ENCODE results near the gene TIAM2. TPM values are rescaled to one million over a fixed set of nuclear protein-coding genes. Genes with fewer than 3 reads are reported as not detected.
A peak's percentile ranks its signal among the peaks of the same experiment; 100 is the strongest.
"Not testable (repeated sequence)": the region's sequence is repeated elsewhere in the genome, so short reads cannot be mapped to it uniquely, and the experiment has no call there.

The TIAM2 gene
- total RNA-seq, 1 donor from 2014 or later: 14.6 TPM

DNA sequence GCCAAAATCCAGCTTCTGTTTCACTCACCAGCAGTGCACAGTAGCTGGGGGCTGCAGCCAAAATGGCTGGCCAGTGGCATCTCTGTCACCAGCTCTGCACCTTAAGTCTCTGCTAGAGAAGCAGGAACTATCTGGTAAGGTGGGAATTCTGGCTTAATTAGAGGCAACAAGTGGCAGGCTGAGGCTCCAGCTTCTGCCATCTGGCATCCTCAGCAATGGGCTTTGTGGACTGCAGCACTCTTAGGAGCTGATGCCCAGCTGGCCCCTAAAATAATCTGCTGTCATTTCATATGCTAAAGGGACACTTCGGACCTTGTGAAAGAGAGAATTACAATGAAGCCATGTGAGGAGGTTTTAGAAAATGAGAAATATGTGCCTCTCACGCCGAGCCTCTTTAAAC, 264.1 kb downstream of the TIAM2 start:
- intact Hi-C loops (cut with DNase I): no loop called here

DNA sequence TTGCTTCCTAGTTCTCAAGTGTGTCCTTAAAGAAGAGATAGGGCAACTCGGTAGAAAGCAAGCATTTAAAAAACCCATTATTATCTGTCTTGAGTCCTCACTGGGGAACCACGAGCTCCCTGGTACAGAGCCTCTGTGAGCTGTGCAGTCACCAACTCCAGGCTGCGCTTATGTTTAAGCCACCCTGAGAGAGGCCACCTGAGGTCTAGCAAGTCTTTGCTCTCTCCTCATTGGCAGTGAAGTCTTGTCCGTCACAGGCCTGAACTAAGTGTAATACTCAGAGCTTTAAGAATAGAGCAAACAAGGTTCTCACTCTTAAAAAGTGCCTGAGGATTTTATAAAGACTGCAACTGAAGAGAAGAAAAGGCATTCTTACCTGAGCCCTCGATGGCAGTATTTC, 264.8 kb downstream of the TIAM2 start:
- DNase-seq (ENCODE audit: low spot score): no peak
- ATAC-seq: no peak
- intact Hi-C loops (cut with DNase I): no loop called here

More for the DNA sequence above, 264.1 kb downstream of the TIAM2 start:
- ATAC-seq (no peak), DNase-seq (ENCODE audit: low spot score) (no peak)

DNA sequence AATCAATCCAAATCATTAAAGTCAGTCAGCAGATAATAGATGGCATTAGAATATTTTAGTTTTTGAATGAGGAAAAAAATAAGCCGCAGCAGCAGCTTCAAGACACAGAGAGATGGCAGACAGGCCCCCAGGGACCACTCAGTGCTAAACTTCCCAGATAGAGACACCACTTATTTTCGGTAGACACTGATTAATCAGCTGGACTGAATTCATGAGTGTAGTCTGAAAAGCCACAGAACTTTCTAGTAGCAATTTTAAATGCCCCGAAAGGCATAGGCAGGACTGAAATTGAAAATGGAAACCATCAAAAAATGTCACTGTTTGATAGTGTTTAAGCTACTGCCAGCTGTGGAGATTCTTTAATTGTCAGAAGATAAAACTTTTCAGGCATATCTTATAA, 265.6 kb downstream of the TIAM2 start:
- no peak for DNase-seq (ENCODE audit: low spot score)

DNA sequence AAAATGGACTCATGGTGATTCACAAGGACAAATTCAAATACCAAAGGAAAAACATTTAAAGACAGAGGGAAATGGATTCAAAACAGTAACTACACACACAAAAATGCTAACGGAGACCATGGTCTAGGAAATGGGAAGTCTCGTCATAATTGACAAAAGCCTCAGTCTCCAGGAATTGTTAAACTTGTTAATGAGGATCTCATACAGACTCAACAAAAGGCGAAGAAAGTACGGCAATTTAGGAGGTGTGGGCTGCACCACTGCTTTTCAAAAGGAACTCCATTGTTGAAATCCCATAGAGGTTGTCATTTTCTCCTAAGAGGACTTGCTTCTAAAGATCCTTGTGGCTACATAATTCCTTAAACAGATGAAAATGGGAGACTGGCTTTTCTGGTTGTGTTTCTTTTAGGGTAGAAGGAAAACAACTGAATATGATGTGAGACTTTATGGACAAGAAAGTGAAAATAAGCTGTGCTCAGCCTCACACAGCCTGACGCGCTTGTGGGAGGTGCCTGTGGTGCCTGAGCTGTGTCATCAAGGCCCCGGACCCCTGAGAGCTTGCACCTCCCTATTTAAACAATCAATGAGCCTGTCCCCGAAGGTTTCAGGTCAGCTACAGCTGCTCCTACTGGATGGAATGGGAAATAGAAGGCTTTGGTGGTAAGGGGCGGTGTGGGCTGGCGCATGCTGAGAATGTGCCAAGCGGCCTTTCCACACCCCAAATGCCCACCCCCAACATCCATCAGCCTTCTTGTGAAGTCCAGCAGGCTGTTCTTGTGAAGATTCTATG, 266.2 kb downstream of the TIAM2 start:
- DNase-seq (ENCODE audit: low spot score) (no peak), ATAC-seq (no peak)
- intact Hi-C loops (cut with DNase I): no loop called here

More for the DNA sequence above, 265.6 kb downstream of the TIAM2 start:
- ATAC-seq: no peak
- intact Hi-C loops (cut with DNase I): no loop called here

DNA sequence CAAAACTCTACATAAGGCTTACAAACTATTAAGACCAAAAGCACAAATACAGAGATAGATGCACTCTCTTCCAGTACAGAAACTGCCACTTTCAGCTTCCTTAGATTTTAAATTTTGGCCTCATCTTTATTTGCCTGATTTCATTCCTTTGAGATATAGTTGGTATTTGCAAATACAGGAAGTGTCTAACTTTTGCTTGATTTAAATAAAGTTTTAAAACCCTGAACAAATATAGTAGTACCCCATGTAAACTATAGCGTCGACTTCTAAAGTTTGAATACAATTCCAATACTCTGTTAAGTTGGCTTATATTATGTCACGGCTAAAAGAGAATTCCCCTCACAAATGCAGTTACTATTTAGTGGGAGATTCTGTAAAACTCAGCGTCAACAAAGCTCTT, 267.5 kb downstream of the TIAM2 start:
- no peak for DNase-seq (ENCODE audit: low spot score)
- ATAC-seq: no peak
- intact Hi-C loops (cut with DNase I): no loop called here

DNA sequence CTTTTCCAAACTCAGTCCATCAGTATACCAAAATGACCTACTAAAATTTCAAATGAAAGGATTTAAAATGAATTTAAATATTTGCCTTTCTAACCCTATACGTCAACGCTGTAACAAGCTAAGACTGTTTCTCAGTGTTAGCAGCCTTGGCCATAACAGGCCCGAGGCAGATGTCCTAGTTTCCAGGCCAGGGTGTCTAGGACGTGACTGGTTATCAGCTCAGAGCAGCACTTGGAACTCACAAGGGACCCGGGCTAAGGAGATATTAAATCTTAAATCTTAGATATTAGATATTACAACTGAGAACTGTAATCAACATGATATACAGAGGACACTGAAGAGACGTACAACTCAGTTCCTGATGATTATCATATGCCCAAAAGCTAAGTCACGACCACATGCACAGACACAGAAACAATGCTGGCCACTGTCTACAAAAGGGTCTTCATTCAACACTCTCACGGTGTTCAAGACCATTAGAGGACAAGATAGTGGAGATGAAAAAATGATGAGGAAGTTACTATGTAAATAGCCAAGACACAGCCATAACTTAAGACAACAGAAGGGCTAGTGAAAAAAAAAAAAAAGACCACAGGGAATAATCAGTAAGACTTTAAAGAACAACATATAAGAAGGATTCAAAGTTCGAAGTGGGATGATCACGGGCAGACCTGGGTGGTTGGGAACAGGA, 268.4 kb downstream of the TIAM2 start, which contains the start of gene CLDN20:
Gene CLDN20, plus strand, starts transcription at position 641 of the 691 bp plus-strand sequence. CDS start 11,707 bp downstream, outside the sequence.
- intact Hi-C loops (cut with DNase I): no loop called here
- no peak for ATAC-seq
- no peak for DNase-seq (ENCODE audit: low spot score)

DNA sequence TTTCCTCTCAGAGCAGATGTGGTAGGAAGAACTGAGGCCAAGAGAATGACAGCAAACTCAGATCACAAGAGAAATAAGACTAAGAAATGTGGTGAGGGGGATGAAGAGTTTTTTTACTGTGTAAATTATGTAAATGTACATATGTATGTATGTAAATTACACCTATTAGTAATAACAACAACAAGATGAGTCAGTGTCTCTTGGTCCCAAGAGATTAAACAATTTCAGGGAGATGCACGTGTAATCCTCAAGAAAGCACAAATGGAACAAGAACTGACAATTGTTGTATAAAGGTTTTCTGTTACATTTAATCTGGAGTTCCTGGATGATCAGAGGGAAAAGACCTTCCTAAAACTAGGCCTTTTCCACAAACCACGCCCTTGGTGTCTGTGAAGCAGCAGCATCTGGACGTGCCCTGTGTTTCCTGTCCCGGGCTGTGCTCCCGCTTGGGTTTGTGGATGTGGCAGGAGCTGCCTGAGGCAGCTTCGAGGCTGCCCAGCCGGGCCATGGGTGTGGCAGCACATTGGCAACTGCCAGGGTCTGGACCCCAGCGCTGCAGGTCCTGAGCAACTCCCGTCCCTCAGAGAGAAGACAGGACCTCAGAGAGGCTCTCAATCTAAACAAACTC, 269.7 kb downstream of the TIAM2 start:
- DNase-seq (ENCODE audit: low spot score) (no peak), ATAC-seq (peak; percentile 41)
- intact Hi-C loops (cut with DNase I): no loop called here

DNA sequence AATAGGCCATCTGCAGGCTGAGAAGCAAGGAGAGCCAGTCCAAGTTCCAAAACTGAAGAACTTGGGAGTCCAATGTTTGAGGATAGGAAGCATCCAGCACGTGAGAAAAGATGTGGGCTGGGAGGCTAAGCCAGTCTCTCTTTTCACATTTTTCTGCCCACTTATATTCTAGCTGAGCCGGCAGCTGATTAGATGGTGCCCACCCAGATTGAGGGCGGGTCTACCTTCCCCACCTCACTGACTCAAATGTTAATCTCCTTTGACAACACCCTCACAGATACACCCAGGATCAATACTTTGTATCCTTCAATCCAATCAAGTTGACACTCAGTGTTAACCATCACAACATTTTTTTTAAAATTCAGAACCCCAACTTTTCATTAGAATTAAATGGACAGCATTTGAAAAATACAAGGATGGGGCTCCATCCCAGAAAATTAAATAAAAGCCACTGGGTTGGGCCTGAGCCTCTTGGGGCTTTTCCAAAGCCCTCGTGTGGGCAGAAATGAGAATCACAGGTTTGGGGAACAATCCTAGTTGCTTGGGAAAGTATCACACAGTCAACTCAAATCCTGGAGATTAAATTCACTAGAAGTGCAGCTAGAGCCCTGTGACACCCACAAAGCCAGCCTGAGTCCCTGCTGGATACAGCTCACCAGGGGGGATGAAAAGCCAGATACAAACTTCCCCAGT, 270.9 kb downstream of the TIAM2 start:
- no peak for DNase-seq (ENCODE audit: low spot score)
- intact Hi-C loops (cut with DNase I): no loop called here
- no peak for ATAC-seq

DNA sequence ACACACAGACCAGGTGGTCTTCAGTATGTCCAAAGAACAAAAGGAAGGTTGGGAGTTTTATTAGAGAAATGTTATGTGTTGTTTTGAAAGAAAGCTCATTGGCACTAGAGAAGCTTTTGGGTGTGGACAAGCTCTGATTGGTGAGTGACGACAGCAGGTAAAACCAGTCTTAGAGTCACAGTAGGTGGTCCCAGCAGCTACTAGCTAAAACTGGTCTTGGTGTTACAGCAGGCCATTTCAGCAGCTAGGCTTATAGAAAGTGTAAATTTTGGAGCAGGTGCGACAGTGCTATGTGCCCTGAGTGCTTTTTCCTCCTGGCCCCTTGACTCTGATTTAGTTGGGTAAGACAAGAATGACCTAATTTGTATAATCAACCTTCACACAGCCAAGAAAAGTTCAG, 272.3 kb downstream of the TIAM2 start:
- intact Hi-C loops (cut with DNase I): no loop called here
- ATAC-seq (no peak), DNase-seq (ENCODE audit: low spot score) (no peak)

DNA sequence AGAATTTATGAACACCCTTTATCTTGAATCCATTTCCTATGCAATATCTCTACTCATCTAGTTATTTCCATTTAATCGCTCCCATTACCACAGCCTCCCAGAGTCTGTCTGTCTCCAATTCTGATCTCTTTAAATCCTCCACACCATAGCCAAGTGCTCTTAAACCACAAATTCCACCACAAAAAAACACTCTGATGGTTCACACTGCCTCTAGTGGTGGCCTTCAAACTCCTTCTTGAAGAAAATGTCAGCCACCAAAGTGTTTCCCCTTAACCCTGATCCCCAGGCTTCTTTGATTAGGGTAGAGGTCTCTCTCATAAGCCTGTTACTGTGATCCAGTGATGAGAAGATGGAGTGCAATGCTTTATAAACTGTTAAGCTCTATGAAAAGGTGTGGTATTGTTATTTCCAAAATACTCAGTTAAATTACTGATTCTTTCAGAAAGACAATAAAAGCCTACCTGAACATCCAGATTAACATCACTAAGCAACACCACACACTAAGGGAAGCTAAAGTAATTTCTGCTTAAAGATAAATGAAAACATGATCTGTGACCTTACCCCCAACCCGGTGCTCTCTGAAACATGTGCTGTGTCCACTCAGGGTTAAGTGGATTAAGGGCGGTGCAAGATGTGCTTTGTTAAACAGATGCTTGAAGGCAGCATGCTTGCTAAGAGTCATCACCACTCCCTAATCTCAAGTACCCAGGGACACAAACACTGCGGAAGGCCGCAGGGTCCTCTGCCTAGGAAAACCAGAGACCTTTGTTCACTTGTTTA, 273.2 kb downstream of the TIAM2 start:
- ATAC-seq; DNase-seq (ENCODE audit: low spot score); intact Hi-C loops (cut with DNase I): not testable (repeated sequence)

DNA sequence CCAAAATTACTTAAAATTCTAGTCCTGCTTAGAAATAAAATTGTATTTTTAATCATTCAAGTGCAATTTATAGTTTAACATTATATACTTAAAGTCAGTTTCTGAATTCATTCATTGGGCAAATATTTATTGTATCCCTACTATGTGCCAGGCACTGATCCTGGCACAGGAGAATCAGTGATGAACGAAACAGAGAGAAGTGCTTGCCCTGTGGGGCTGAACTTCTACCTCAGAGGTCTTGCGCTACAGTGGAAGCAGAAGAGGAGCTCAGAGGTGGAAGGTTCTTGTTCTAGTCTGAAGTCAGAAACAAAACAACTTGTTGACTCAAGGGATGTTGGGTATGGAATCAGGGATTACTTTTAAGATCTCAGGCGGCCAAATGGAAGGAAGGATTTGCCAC, 274.6 kb downstream of the TIAM2 start:
- ATAC-seq (no peak), DNase-seq (ENCODE audit: low spot score) (no peak)
- intact Hi-C loops (cut with DNase I): no loop called here

DNA sequence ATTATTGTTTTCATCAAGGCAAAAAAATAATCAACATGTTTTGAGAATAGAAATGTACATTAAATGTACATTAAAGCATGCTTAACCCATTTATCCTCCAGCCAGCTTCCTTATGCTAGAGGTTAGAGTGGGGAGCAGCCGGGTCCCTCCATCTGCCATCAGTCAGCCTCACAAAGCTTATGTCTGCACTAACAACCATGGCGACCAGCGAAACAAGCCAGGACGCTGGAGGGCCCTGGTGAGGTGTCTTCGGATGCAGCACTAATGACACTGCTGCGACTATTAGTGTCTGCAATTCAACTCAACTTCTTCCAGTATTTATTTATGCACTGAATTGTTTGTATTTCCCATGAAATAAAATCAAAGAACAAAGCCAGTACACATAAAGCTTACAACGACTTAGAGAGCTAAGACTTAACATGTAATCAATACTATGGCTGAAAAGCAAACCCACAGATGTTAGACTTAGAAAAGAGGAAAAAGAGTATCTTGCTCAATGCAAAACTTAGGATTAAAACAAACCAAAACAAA, 275.5 kb downstream of the TIAM2 start:
- ATAC-seq (no peak), DNase-seq (ENCODE audit: low spot score) (no peak)
- intact Hi-C loops (cut with DNase I): no loop called here

DNA sequence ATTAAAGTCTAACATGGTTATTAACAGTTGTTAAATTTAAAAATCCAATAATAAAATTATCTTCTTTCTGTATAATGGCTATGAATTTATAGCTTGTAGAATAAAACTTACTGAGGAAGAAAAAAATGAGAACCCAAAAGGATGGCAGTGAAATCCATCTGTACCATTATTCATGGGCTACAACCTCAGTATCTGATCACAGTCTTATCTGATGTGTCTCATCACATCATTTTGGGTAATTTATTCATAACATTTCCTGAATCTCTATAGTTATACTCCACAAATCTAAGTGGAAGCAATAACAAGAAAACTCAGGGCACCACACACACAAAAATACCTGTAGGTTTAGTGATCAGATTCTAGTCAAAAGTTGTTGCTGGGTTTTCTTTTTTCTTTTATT, 276.0 kb downstream of the TIAM2 start:
- DNase-seq (ENCODE audit: low spot score) (no peak), ATAC-seq (no peak)
- intact Hi-C loops (cut with DNase I): no loop called here

DNA sequence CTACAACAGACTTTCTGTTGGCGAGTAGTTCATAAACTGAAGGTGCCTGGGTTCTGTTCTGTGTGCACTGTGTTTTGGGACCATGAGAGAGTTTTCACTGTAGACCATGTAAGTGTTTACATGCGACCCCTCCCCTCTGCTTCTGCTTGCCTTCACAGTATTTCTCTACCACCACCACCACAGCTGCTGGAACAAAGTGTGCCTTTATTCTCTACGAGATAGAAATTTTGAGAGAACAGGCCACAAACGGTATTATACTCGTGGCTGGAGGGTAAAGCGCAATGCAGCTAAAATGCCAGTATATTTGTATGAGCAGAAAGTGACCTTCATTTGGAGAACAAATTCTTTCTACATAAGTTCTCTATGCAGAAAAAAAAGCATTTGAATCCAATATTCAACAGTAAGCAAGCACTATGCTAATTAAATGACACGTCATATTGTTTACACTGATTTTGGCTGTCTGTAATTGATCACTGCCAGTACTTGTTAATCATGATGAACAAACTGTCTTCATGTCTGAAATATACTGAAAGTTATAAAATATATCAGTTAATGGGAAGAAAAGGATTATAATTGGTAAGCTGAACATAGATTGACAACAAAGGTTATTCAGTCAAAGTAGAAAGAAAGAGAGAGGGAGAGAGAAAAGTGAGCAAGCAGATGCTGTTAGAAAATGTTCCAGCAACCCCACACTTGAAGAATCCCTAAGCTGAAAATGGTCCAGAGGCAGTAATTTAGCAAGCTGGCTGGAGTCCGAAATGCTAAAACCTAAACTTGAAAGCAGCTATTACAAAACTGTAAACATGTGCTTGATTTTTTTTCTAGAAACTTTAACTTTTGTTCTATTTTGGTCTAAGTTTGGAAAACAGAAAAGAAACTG, 277.5 kb downstream of the TIAM2 start:
- intact Hi-C loops (cut with DNase I): no loop called here
- ATAC-seq (peak; percentile 23), DNase-seq (ENCODE audit: low spot score) (no peak)

DNA sequence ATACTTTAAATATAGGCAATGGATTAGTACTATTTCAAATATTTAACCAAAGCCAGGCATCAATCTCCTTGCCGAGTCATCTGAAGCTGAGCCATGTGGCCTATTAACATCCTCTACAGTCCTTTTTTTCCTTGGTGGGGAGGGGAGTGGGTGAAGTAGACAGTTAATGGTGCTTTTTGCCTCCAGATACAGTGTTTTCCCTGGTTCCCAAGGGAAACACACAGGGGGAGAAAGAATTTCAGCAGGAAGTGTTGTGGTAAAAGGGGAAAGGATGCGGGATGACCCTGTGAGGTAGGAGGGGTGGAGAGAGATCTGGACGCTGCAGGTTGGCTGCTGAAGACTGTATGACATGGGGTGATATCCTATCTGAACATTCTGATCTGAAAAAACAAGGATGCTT, 278.3 kb downstream of the TIAM2 start:
- peak; percentile 91 for ATAC-seq
- intact Hi-C loops (cut with DNase I): no loop called here
- no peak for DNase-seq (ENCODE audit: low spot score)

DNA sequence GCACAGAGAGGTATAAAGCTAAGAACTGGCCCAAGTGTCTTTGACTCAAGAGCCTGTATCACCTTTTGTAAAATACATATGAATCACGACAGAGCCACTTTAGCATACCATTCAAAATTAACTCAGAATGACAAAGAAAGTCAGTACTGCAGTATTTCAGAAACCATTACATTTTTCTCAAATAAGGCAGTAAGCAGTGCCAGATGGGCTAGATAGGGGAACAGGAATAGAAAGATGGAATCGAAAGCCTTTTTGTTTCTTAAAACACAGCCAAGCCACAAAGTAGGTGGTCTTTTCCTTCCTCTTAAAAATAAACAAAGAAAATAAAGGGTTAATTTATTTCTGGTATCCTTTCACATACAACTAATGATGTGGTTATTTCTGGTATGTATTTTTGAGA, 279.0 kb downstream of the TIAM2 start:
- no peak for DNase-seq (ENCODE audit: low spot score)
- intact Hi-C loops (cut with DNase I): no loop called here
- ATAC-seq: no peak

DNA sequence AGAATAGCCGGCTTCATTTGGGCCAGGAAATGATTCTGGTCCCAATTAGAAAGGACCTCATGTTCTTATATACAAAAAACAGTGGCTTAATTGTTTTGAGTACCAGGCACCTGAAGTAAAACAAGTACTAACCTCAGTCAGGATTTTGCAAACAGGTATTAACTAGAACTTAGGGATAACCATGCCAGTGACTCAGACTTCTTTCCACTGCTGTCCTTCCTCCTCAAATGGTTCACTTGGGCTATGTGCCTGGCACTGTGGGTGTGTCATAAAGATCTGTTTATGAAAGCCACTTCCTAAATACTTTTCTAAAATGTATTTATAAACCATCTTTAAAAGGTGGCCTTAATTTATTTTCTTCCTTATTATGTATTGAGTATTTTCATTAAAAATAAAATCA, 279.4 kb downstream of the TIAM2 start:
- ATAC-seq: no peak
- intact Hi-C loops (cut with DNase I): no loop called here

More for the DNA sequence above, 279.4 kb downstream of the TIAM2 start:
- DNase-seq (ENCODE audit: low spot score): no peak
